ENCODE measurements around the gene LIPM.

LIPM gene

GRCh38 chr10:88827671-88828070, 25.1 kb downstream of the LIPM start:
- DNase-seq (ENCODE audit: extremely low read depth, insufficient read length) = no peak
- Histone ChIP-seq H3K36me3 (ENCODE audit: control insufficient read depth, insufficient read depth, low read length) (no peaks in the 10 kb centered on the region), H3K27me3 (replicated peaks; ENCODE audit: control insufficient read depth, insufficient read depth, low read length) (no peaks in the 10 kb centered on the region), H3K4me3 (replicated peaks; ENCODE audit: low read depth, low read length) (no peak overlapping the region)
- no peak for TF ChIP-seq CTCF (IDR thresholded peaks at IDR 0.05; ENCODE audit: insufficient read depth, low read length, poor library complexity, severe bottlenecking)

DNA sequence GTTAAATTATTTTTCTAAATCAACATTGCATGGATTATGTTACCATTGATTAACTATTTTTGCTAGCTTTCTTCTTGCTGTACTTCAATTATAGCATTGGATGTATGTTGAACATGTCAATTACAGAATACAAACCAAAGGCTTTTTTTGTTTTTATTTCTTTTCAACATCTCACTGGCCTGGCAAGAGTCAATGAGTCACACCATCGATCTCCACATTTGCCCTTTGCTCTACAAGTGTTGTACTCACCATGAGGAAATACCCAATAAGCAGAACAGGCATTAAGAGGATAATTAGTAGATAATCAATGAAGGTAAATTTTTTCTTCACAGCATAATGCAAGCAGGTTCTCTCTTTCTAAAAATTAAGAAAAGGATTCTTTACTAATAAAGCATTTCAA, 25.8 kb downstream of the LIPM start:
- H3K27me3 ChIP-seq (replicated peaks; ENCODE audit: control insufficient read depth, insufficient read depth, low read length) = no peaks in the 10 kb centered on the region
- no peak for TF ChIP-seq CTCF (IDR thresholded peaks at IDR 0.05; ENCODE audit: insufficient read depth, low read length, poor library complexity, severe bottlenecking)
- no peaks in the 10 kb centered on the region for H3K36me3 ChIP-seq (ENCODE audit: control insufficient read depth, insufficient read depth, low read length)
- DNase-seq (ENCODE audit: extremely low read depth, insufficient read length) = no peak
- no peak overlapping the region for H3K4me3 ChIP-seq (replicated peaks; ENCODE audit: low read depth, low read length)

DNA sequence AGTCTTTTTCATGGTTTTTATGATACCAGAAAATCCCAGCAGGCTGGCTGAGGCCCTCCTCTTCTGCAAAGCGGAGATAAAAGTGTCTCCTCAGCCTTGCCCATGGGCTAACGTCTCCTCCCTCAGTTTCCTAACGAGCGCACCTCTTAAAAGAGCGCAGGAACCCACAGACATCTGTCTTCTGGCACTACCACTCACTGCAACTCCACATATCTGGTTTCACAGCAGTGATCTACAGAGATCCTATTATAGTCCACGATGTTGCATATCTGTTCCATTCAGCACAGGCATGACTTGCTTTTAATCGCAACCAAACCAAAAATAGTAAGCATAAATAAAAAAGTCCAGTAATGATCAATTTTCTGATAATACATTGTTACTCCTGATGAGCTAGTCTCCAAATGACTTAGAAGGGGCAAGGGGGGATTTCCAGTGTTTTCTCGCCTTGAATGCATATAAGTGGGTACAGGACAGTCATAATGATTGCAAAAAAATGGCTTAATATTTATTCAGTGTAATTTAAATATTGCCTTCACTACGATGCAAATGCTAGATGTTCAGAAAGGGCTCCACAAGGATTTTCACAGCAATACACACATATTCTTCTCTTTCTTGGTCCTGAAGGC, 28.2 kb downstream of the LIPM start:
- H3K4me3 ChIP-seq (replicated peaks; ENCODE audit: low read depth, low read length) = no peak overlapping the region
- TF ChIP-seq CTCF (IDR thresholded peaks at IDR 0.05; ENCODE audit: insufficient read depth, low read length, poor library complexity, severe bottlenecking) = no peak
- no peaks in the 10 kb centered on the region for H3K27me3 ChIP-seq (replicated peaks; ENCODE audit: control insufficient read depth, insufficient read depth, low read length)
- DNase-seq (ENCODE audit: extremely low read depth, insufficient read length) = no peak
- no peaks in the 10 kb centered on the region for H3K36me3 ChIP-seq (ENCODE audit: control insufficient read depth, insufficient read depth, low read length)

- no peaks in the 10 kb centered on the region for H3K36me3 ChIP-seq (ENCODE audit: control insufficient read depth, insufficient read depth, low read length)
- no peaks in the 10 kb centered on the region for H3K27me3 ChIP-seq (replicated peaks; ENCODE audit: control insufficient read depth, insufficient read depth, low read length)
- TF ChIP-seq CTCF (IDR thresholded peaks at IDR 0.05; ENCODE audit: insufficient read depth, low read length, poor library complexity, severe bottlenecking) = no peak
- DNase-seq (ENCODE audit: extremely low read depth, insufficient read length) = no peak
- no peak overlapping the region for H3K4me3 ChIP-seq (replicated peaks; ENCODE audit: low read depth, low read length)
Measured at GRCh38 chr10:88831709-88832108, 29.2 kb downstream of the LIPM start.

GRCh38 chr10:88832376-88832775, 29.8 kb downstream of the LIPM start:
- no peak overlapping the region for H3K4me3 ChIP-seq (replicated peaks; ENCODE audit: low read depth, low read length)
- no peaks in the 10 kb centered on the region for H3K27me3 ChIP-seq (replicated peaks; ENCODE audit: control insufficient read depth, insufficient read depth, low read length)
- TF ChIP-seq CTCF (IDR thresholded peaks at IDR 0.05; ENCODE audit: insufficient read depth, low read length, poor library complexity, severe bottlenecking) = no peak
- no peak for DNase-seq (ENCODE audit: extremely low read depth, insufficient read length)
- no peaks in the 10 kb centered on the region for H3K36me3 ChIP-seq (ENCODE audit: control insufficient read depth, insufficient read depth, low read length)

DNA sequence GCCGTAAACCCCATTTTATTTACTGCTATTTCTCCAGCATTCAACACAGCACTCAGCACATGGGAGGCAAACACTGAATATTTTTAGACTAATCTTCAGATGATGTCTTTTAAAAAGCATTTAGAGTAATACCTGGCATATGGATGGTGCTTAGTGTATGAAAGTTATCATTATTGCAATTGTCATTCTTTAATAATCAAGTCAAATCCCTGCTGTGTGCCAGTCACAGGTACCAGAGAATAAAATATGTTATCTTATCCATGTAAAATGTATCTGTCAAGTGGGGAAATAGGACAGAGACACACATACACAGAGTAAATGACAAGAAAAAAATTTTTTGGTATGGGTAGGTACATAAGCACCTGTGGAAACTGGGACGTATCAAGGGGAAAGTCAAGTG, 30.6 kb downstream of the LIPM start:
- DNase-seq (ENCODE audit: extremely low read depth, insufficient read length) = no peak
- no peak overlapping the region for H3K4me3 ChIP-seq (replicated peaks; ENCODE audit: low read depth, low read length)
- H3K27me3 ChIP-seq (replicated peaks; ENCODE audit: control insufficient read depth, insufficient read depth, low read length) = no peaks in the 10 kb centered on the region
- no peak for TF ChIP-seq CTCF (IDR thresholded peaks at IDR 0.05; ENCODE audit: insufficient read depth, low read length, poor library complexity, severe bottlenecking)
- no peaks in the 10 kb centered on the region for H3K36me3 ChIP-seq (ENCODE audit: control insufficient read depth, insufficient read depth, low read length)

Data from GM06990 (cell line).